Astrocyte (in vitro differentiated cells and primary cell): Measurements from ENCODE around the gene AQP12B. TPM values are rescaled to one million over a fixed set of nuclear protein-coding genes. Genes with fewer than 3 reads are reported as not detected.

Experiments used
- DNase-seq: peaks from one replicate; pipeline ENCODE4 v3.0.0-alpha.2; 2010; ENCODE audit warnings: low read depth
- FAIRE-seq: peaks from 2 replicates; lab custom pipeline; 2011; peaks lifted over from hg19 to GRCh38; lab: Jason Lieb, UNC
- H2AFZ ChIP-seq: 2 replicates; pipeline ENCODE4 v1.6.0; 2012; ENCODE audit warnings: low read depth, low read length, inconsistent platforms
- H3K27ac ChIP-seq: 2 replicates; pipeline ENCODE4 v1.5.1; 2011; ENCODE audit warnings: low read depth, low read length, inconsistent platforms
- H3K27me3 ChIP-seq: 2 replicates; pipeline ENCODE4 v1.6.0; 2011; ENCODE audit warnings: low read length, inconsistent platforms; ENCODE audit not compliant: insufficient read depth
- H3K36me3 ChIP-seq: 2 replicates; pipeline ENCODE4 v1.5.1; 2011; ENCODE audit warnings: low read length, inconsistent platforms; ENCODE audit not compliant: insufficient read depth
- H3K4me1 ChIP-seq: 2 replicates; pipeline ENCODE4 v1.5.1; 2011; ENCODE audit warnings: low read length, inconsistent platforms; ENCODE audit not compliant: insufficient read depth
- H3K4me2 ChIP-seq: 2 replicates; pipeline ENCODE4 v1.6.0; 2012; ENCODE audit warnings: low read length, inconsistent platforms
- H3K4me3 ChIP-seq: 2 replicates; pipeline ENCODE4 v1.5.1; 2011; ENCODE audit warnings: low read depth, mild to moderate bottlenecking, low read length, inconsistent platforms; ENCODE audit not compliant: insufficient read depth
- H3K79me2 ChIP-seq: 2 replicates; pipeline ENCODE4 v1.6.0; 2012; ENCODE audit warnings: mild to moderate bottlenecking, low read length, inconsistent platforms; ENCODE audit not compliant: insufficient read depth
- H3K9ac ChIP-seq: 2 replicates; pipeline ENCODE4 v1.6.0; 2012; ENCODE audit warnings: mild to moderate bottlenecking, low read length, inconsistent platforms
- H3K9me3 ChIP-seq: 2 replicates; pipeline ENCODE4 v1.5.1; 2012; ENCODE audit warnings: low read depth, mild to moderate bottlenecking, low read length, inconsistent platforms; ENCODE audit not compliant: insufficient read depth
- H4K20me1 ChIP-seq: 2 replicates; pipeline ENCODE4 v1.6.0; 2012; ENCODE audit warnings: low read length, inconsistent platforms; ENCODE audit not compliant: insufficient read depth
- H3K27ac Mint-ChIP-seq: one replicate; pipeline ENCODE4 v1.8.0; 2021; ENCODE audit warnings: mild to moderate bottlenecking, mixed read lengths; ENCODE audit not compliant: unreplicated experiment
- H3K27me3 Mint-ChIP-seq: one replicate; pipeline ENCODE4 v1.8.0; 2021; ENCODE audit warnings: low read depth, mixed read lengths; ENCODE audit not compliant: unreplicated experiment
- H3K36me3 Mint-ChIP-seq: one replicate; pipeline ENCODE4 v1.8.0; 2021; ENCODE audit warnings: low read depth, mixed read lengths; ENCODE audit not compliant: unreplicated experiment
- H3K4me1 Mint-ChIP-seq: one replicate; pipeline ENCODE4 v1.8.0; 2021; ENCODE audit warnings: low read depth, mixed read lengths; ENCODE audit not compliant: unreplicated experiment
- H3K4me3 Mint-ChIP-seq: one replicate; pipeline ENCODE4 v1.8.0; 2021; ENCODE audit warnings: mild to moderate bottlenecking, moderate library complexity, mixed read lengths; ENCODE audit not compliant: unreplicated experiment
- H3K9me3 Mint-ChIP-seq: one replicate; pipeline ENCODE4 v1.8.0; 2021; ENCODE audit warnings: mild to moderate bottlenecking, mixed read lengths; ENCODE audit not compliant: unreplicated experiment
- CTCF ChIP-seq: IDR thresholded peaks from 2 replicates; pipeline ENCODE4 v1.5.1; 2011; ENCODE audit warnings: low read depth, mild to moderate bottlenecking, inconsistent platforms, low read length, moderate library complexity; ENCODE audit not compliant: insufficient read depth
- EZH2 ChIP-seq: IDR thresholded peaks from 2 replicates; pipeline ENCODE4 v1.6.1; 2012; ENCODE audit warnings: mild to moderate bottlenecking, low read length, inconsistent platforms; ENCODE audit not compliant: insufficient read depth
- total RNA-seq: library from RNA; stranded (reverse); gene quantifications from 2 replicates; pipeline ENCODE4 v1.2.1, GENCODE V29; 2021

AQP12B gene
- total RNA-seq, 1 donor from 2014 or later = not detected

- H3K79me2 ChIP-seq = no peaks in the 10 kb centered on the region
- H3K36me3 Mint-ChIP-seq = peaks cover 3% of the 10 kb centered on the region
- H3K4me3 ChIP-seq = no peak overlapping the region
- no peaks in the 10 kb centered on the region for H3K27me3 ChIP-seq
- no peak overlapping the region for H3K27ac Mint-ChIP-seq
- H2AFZ ChIP-seq = no peak overlapping the region
- H3K9ac ChIP-seq = no peak overlapping the region
- no peak overlapping the region for H3K4me2 ChIP-seq
- H4K20me1 ChIP-seq = no peaks in the 10 kb centered on the region
- no peaks in the 10 kb centered on the region for H3K4me1 ChIP-seq
- H3K9me3 Mint-ChIP-seq = no peaks in the 10 kb centered on the region
- FAIRE-seq (no peak), DNase-seq (no peak)
- no peaks in the 10 kb centered on the region for H3K36me3 ChIP-seq
- H3K9me3 ChIP-seq = no peaks in the 10 kb centered on the region
- peaks cover 18% of the 10 kb centered on the region for H3K27me3 Mint-ChIP-seq
- H3K4me1 Mint-ChIP-seq = no peaks in the 10 kb centered on the region
- H3K4me3 Mint-ChIP-seq = no peak overlapping the region
- H3K27ac ChIP-seq = no peak overlapping the region
- no peak for TF ChIP-seq CTCF
- no peak for TF ChIP-seq EZH2
Measured at GRCh38 chr2:240717181-240717641, 34.5 kb upstream of the AQP12B start.

- Mint-ChIP-seq H3K9me3 (no peaks in the 10 kb centered on the region), H3K4me1 (no peaks in the 10 kb centered on the region), H3K27me3 (peaks cover 22% of the 10 kb centered on the region), H3K36me3 (peaks cover 3% of the 10 kb centered on the region), H3K27ac (no peak overlapping the region), H3K4me3 (no peak overlapping the region)
- Histone ChIP-seq H3K4me3 (no peak overlapping the region), H3K4me1 (no peaks in the 10 kb centered on the region), H3K27me3 (no peaks in the 10 kb centered on the region), H4K20me1 (no peaks in the 10 kb centered on the region), H3K79me2 (no peaks in the 10 kb centered on the region), H2AFZ (no peak overlapping the region), H3K4me2 (no peak overlapping the region), H3K9me3 (no peaks in the 10 kb centered on the region), H3K36me3 (no peaks in the 10 kb centered on the region), H3K9ac (no peak overlapping the region), H3K27ac (no peak overlapping the region)
- FAIRE-seq (no peak), DNase-seq (no peak)
- TF ChIP-seq CTCF (no peak), EZH2 (no peak)
Measured at GRCh38 chr2:240716130-240716798, 33.6 kb upstream of the AQP12B start.
